HCT116 (cell line): ENCODE measurements around the gene EIF4A3. TPM values are rescaled to one million over a fixed set of nuclear protein-coding genes. Genes with fewer than 3 reads are reported as not detected.

Experiments
- ATAC-seq: fragments of 200-7000 bp; cut with Tn5 transposase; 2 replicates; pipeline ENCODE4 v1.9.1; 2020; ENCODE audit warnings: mild to moderate bottlenecking, moderate library complexity
- BruUV-seq: library from RNA; stranded (reverse); fragments of 400-500 nt; replicated peaks from 2 replicates; lab custom pipeline; 2021; lab: Mats Ljungman, UMichigan
- CTCF ChIA-PET: fragments of 300-600 bp; sonication (Branson Sonifier 250); formaldehyde crosslinking; loops from one replicate; lab custom pipeline; 2021; ENCODE audit warnings: antibody characterized with exemption; lab: Charles Lee
- POLR2A ChIA-PET: fragments of 300-600, 350-600 bp; sonication (Branson Sonifier 250); formaldehyde crosslinking; loops from one replicate; lab custom pipeline; 2021; ENCODE audit warnings: antibody characterized with exemption; lab: Charles Lee
- RAD21 ChIA-PET, 2 experiments: fragments of 300-600 bp; sonication (Branson Sonifier 250); formaldehyde crosslinking; loops; one replicate each; lab custom pipeline; 2023; ENCODE audit warnings: low total read pairs in 2 of 2; ENCODE audit not compliant: uncharacterized antibody in 2 of 2, unreplicated experiment in 2 of 2, low non-redundant PET in 1 of 2; lab: Charles Lee
- DNase-seq: peaks from one replicate; pipeline ENCODE4 v3.0.0-alpha.2; 2010; ENCODE audit warnings: low read depth, low spot score
- H2AFZ ChIP-seq: fragments of 200-600 bp; shearing (Covaris generic), sonication (generic); 2 replicates; pipeline ENCODE4 v1.6.1; 2017; ENCODE audit warnings: low read depth, mixed run types, mixed read lengths, antibody characterized with exemption, low read length; ENCODE audit not compliant: poor library complexity, severe bottlenecking
- H3K27ac ChIP-seq: 2 replicates; pipeline ENCODE4 v1.5.1; 2012; ENCODE audit warnings: low read depth, low read length
- H3K27me3 ChIP-seq: fragments of 200-600 bp; sonication (generic); 2 replicates; pipeline ENCODE4 v1.6.1; 2016; ENCODE audit warnings: mixed run types, low read length, mixed read lengths; ENCODE audit not compliant: insufficient read depth
- H3K36me3 ChIP-seq, 2 experiments: fragments of 200-500 bp in 1 of 2; fragments of 200-600 bp in 1 of 2; sonication (Bioruptor generic) in 1 of 2; sonication (generic) in 1 of 2; 2 replicates each; pipeline versions ENCODE4 v1.5.1 to v1.6.1; 2014 to 2016; ENCODE audit warnings: low read length in 2 of 2, inconsistent platforms in 1 of 2, mixed read lengths in 1 of 2, mixed run types in 1 of 2; ENCODE audit not compliant: insufficient read depth in 2 of 2, control insufficient read depth in 1 of 2
- H3K4me1 ChIP-seq, 2 experiments: fragments of 200-600 bp in 1 of 2; sonication (generic) in 1 of 2; 2 replicates each; pipeline versions ENCODE4 v1.5.1 to v1.6.1; 2012 to 2017; ENCODE audit warnings: low read length in 2 of 2, inconsistent platforms in 1 of 2, mild to moderate bottlenecking in 1 of 2, mixed read lengths in 1 of 2, mixed run types in 1 of 2, moderate library complexity in 1 of 2; ENCODE audit not compliant: insufficient read depth in 2 of 2, control insufficient read depth in 1 of 2
- H3K4me2 ChIP-seq: fragments of 200-600 bp; sonication (generic); 2 replicates; pipeline ENCODE4 v1.6.1; 2017; ENCODE audit warnings: mixed run types, low read length, mixed read lengths
- H3K4me3 ChIP-seq, 2 experiments: fragments of 200-600 bp in 1 of 2; sonication (generic) in 1 of 2; replicated peaks in 1 of 2; 2 replicates each; pipeline ENCODE4 v1.5.1; 2011 to 2016; ENCODE audit warnings: low read length in 2 of 2, control low read depth in 1 of 2, low read depth in 1 of 2, mild to moderate bottlenecking in 1 of 2, mixed read lengths in 1 of 2, mixed run types in 1 of 2
- H3K79me2 ChIP-seq: fragments of 200-600 bp; sonication (generic); 2 replicates; pipeline ENCODE4 v1.6.1; 2017; ENCODE audit warnings: mild to moderate bottlenecking, mixed run types, low read length, moderate library complexity, mixed read lengths; ENCODE audit not compliant: insufficient read depth
- H3K9ac ChIP-seq: fragments of 200-600 bp; sonication (generic); 2 replicates; pipeline ENCODE4 v1.6.1; 2016; ENCODE audit warnings: low read length, mixed read lengths
- H3K9me2 ChIP-seq: fragments of 200-600 bp; sonication (generic), shearing (Covaris generic); 2 replicates; pipeline ENCODE4 v1.6.1; 2017; ENCODE audit warnings: mixed run types, mild to moderate bottlenecking, moderate library complexity; ENCODE audit not compliant: insufficient read depth
- H3K9me3 ChIP-seq, 2 experiments: fragments of 200-500 bp in 1 of 2; fragments of 200-600 bp in 1 of 2; sonication (Bioruptor generic) in 1 of 2; sonication (generic) in 1 of 2; 2 replicates each; pipeline ENCODE4 v1.6.1; 2014 to 2017; ENCODE audit warnings: low read length in 2 of 2, mixed read lengths in 2 of 2, inconsistent platforms in 1 of 2, low read depth in 1 of 2, mild to moderate bottlenecking in 1 of 2, mixed run types in 1 of 2, moderate library complexity in 1 of 2; ENCODE audit not compliant: control insufficient read depth in 1 of 2, insufficient read depth in 1 of 2
- H4K20me1 ChIP-seq: fragments of 200-600 bp; sonication (generic), shearing (Covaris generic); 2 replicates; pipeline ENCODE4 v1.6.1; 2017; ENCODE audit warnings: mixed run types, mild to moderate bottlenecking, moderate library complexity; ENCODE audit not compliant: insufficient read depth
- CBX3 ChIP-seq: IDR thresholded peaks from 2 replicates; pipeline ENCODE4 v1.6.1; 2012; ENCODE audit warnings: low read depth
- EZH2phosphoT487 ChIP-seq: fragments of 200-600 bp; IDR thresholded peaks from 2 replicates; pipeline ENCODE4 v1.6.1; 2018; ENCODE audit warnings: antibody characterized with exemption, borderline replicate concordance
- JUND ChIP-seq: IDR thresholded peaks from 2 replicates; pipeline ENCODE4 v1.6.1; 2012
- POLR2AphosphoS5 ChIP-seq: IDR thresholded peaks from 2 replicates; pipeline ENCODE4 v1.6.1; 2011; ENCODE audit warnings: mild to moderate bottlenecking, low read depth, low read length, moderate library complexity
- SIN3A ChIP-seq: IDR thresholded peaks from 2 replicates; pipeline ENCODE4 v1.6.1; 2012; ENCODE audit warnings: low read depth
- SP1 ChIP-seq: IDR thresholded peaks from 2 replicates; pipeline ENCODE4 v1.6.1; 2012; ENCODE audit warnings: low read depth
- SRF ChIP-seq: IDR thresholded peaks from 2 replicates; pipeline ENCODE4 v1.6.1; 2012; ENCODE audit warnings: low read depth
- TCF7L2 ChIP-seq: IDR thresholded peaks from 2 replicates; pipeline ENCODE4 v1.7.0; 2011; ENCODE audit warnings: borderline replicate concordance, inconsistent platforms; ENCODE audit not compliant: insufficient read depth, insufficient read length; ENCODE audit errors: extremely low read depth
- YY1 ChIP-seq: IDR thresholded peaks from 2 replicates; pipeline ENCODE4 v1.6.1; 2011; ENCODE audit warnings: low read length, low read depth, moderate library complexity, mild to moderate bottlenecking; ENCODE audit not compliant: insufficient replicate concordance; ENCODE audit errors: extremely low read depth
- ZFX ChIP-seq: fragments of 450-650 bp; IDR thresholded peaks from 2 replicates; pipeline ENCODE4 v1.6.1; 2017
- ZNF274 ChIP-seq: fragments of 200-500 bp; sonication (Bioruptor generic); IDR thresholded peaks from 2 replicates; pipeline ENCODE4 v1.6.1; 2014; ENCODE audit warnings: mild to moderate bottlenecking, low read depth, low read length, inconsistent platforms
- intact Hi-C: fragments of 100-400 bp; cut with micrococcal nuclease; formaldehyde crosslinking; loops from 2 replicates; pipeline ENCODE4 v1.10.0; 2022
- total RNA-seq: library from RNA; stranded (reverse); gene quantifications from one replicate; pipeline ENCODE4 v1.2.1, GENCODE V29; 2021; ENCODE audit not compliant: unreplicated experiment

Gene EIF4A3
- total RNA-seq, 1 experiment from 2014 or later, result 248 TPM

DNA sequence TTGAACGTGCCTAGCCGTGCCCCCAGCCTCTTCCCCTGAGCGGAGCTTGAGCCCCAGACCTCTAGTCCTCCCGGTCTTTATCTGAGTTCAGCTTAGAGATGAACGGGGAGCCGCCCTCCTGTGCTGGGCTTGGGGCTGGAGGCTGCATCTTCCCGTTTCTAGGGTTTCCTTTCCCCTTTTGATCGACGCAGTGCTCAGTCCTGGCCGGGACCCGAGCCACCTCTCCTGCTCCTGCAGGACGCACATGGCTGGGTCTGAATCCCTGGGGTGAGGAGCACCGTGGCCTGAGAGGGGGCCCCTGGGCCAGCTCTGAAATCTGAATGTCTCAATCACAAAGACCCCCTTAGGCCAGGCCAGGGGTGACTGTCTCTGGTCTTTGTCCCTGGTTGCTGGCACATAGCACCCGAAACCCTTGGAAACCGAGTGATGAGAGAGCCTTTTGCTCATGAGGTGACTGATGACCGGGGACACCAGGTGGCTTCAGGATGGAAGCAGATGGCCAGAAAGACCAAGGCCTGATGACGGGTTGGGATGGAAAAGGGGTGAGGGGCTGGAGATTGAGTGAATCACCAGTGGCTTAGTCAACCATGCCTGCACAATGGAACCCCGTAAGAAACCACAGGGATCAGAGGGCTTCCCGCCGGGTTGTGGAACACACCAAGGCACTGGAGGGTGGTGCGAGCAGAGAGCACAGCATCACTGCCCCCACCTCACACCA is 44.8 kb downstream of the EIF4A3 start:
- Histone ChIP-seq H4K20me1 (no peaks in the 10 kb centered on the region), H3K4me1 (peaks cover 27 to 33% of the 10 kb centered on the region in 2 experiments), H2AFZ (no peak overlapping the region), H3K9me2 (no peaks in the 10 kb centered on the region), H3K27me3 (no peaks in the 10 kb centered on the region), H3K4me2 (peak overlapping the region; percentile 100), H3K27ac (peak overlapping the region; percentile 83), H3K4me3 (peak overlapping the region; percentile 71 to 99), H3K9ac (peak overlapping the region; percentile 66), H3K79me2 (peaks cover 7% of the 10 kb centered on the region; the same call in 1 of the 2 replicates), H3K9me3 (no peaks in the 10 kb centered on the region), H3K36me3 (peaks cover 0 to 5% of the 10 kb centered on the region in 2 experiments; a peak in 2 of 4 replicates)
- DNase-seq, result no peak
- RAD21 ChIA-PET, result interaction anchor here (0.5 to 1.8 kb wide), 3 partner anchors 19 to 883 kb away, joined by 3 to 5 read pairs (median 3); no protein-coding TSS in a partner anchor
- CTCF ChIA-PET, result interaction anchor here (0.6 to 1.5 kb wide), 34 partner anchors 8 to 356 kb away, joined by 3 to 42 read pairs (median 4); partner anchors contain the start of genes CBX8, ENDOV, SGSH and SLC26A11
- peak; percentile 21 for ATAC-seq
- intact Hi-C loops, result loop anchor here (1.0 kb wide), 1 partner anchor 151 kb away; no protein-coding TSS in a partner anchor
- no peak for TF ChIP-seq SIN3A
- TF ChIP-seq TCF7L2, result no peak
- TF ChIP-seq EZH2phosphoT487, result no peak
- TF ChIP-seq ZFX, result no peak
- no peak for TF ChIP-seq YY1
- no peak for TF ChIP-seq CBX3
- TF ChIP-seq ZNF274, result no peak
- no peak for TF ChIP-seq SRF
- no peak for TF ChIP-seq POLR2AphosphoS5
- TF ChIP-seq SP1, result no peak
- no peak for TF ChIP-seq JUND
- BruUV-seq, result TSS peak; percentile 57
- POLR2A ChIA-PET, result interaction anchor here (1.0 to 1.5 kb wide), 9 partner anchors 10 to 95 kb away, joined by 3 to 6 read pairs (median 4); no protein-coding TSS in a partner anchor
